HepG2 (cell line): ENCODE data around the gene PRCD. TPM values are rescaled to one million over a fixed set of nuclear protein-coding genes. Genes with fewer than 3 reads are reported as not detected.

Experiments
- ATAC-seq: fragments of 200-7000 bp; cut with Tn5 transposase; 3 replicates; pipeline ENCODE4 v1.9.1; 2020; ENCODE audit warnings: mild to moderate bottlenecking, moderate library complexity
- BruUV-seq: library from RNA; stranded (reverse); fragments of 400-500 nt; replicated peaks from 2 replicates; lab custom pipeline; 2021; lab: Mats Ljungman, UMichigan
- CTCF ChIA-PET: fragments of 300-600 bp; formaldehyde crosslinking; extraction: SDS; loops from one replicate; lab custom pipeline; 2021; ENCODE audit warnings: low total read pairs, inconsistent platforms, low intra/inter-chr PET ratio; lab: Yijun Ruan, JAX
- POLR2A ChIA-PET: fragments of 350-600 bp; sonication (Branson Sonifier 250); formaldehyde crosslinking; loops from one replicate; lab custom pipeline; 2020; ENCODE audit warnings: antibody characterized with exemption, inconsistent platforms; lab: Yijun Ruan, JAX
- DNase-seq: peaks from one replicate; pipeline ENCODE4 v3.0.0-alpha.2; 2015; ENCODE audit warnings: low spot score
- FAIRE-seq: peaks from 3 replicates; lab custom pipeline; 2011; peaks lifted over from hg19 to GRCh38; lab: Jason Lieb, UNC
- H2AFZ ChIP-seq: one replicate; pipeline ENCODE4 v1.6.1; 2011; ENCODE audit warnings: low read length, inconsistent platforms
- H3K27ac ChIP-seq: fragments of 300-600 bp; 3 replicates; pipeline ENCODE4 v1.8.0; 2011; ENCODE audit warnings: mixed run types, mild to moderate bottlenecking, mixed read lengths, low read length, inconsistent platforms; ENCODE audit not compliant: insufficient read depth; ENCODE audit errors: extremely low read length
- H3K27me3 ChIP-seq, 2 experiments: fragments of 200-600 bp in 1 of 2; 2 replicates in 1 of 2; 3 replicates in 1 of 2; pipeline versions ENCODE4 v1.6.0 to v1.8.0; 2011; ENCODE audit warnings: low read length in 2 of 2, mild to moderate bottlenecking in 2 of 2, moderate library complexity in 2 of 2, inconsistent platforms in 1 of 2; ENCODE audit not compliant: insufficient read depth in 2 of 2, control insufficient read depth in 1 of 2
- H3K36me3 ChIP-seq, 2 experiments: fragments of 200-600 bp in 1 of 2; replicated peaks in 1 of 2; 2 replicates in 1 of 2; 3 replicates in 1 of 2; pipeline versions ENCODE4 v1.5.1 to v1.8.0; 2011; ENCODE audit warnings: low read length in 2 of 2, inconsistent platforms in 1 of 2; ENCODE audit not compliant: insufficient read depth in 2 of 2, control insufficient read depth in 1 of 2
- H3K4me1 ChIP-seq: 2 replicates; pipeline ENCODE4 v1.5.1; 2012; ENCODE audit warnings: low read length, inconsistent platforms; ENCODE audit not compliant: insufficient read depth
- H3K4me2 ChIP-seq: 2 replicates; pipeline ENCODE4 v1.6.0; 2011; ENCODE audit warnings: low read depth, low read length, inconsistent platforms
- H3K4me3 ChIP-seq, 3 experiments: fragments of 200-600 bp in 1 of 3; sonication (generic), shearing (Covaris generic) in 1 of 3; replicated peaks in 1 of 3; 2 replicates each; pipeline ENCODE4 v1.5.1; 2011 to 2016; ENCODE audit warnings: low read length in 3 of 3, inconsistent platforms in 2 of 3, low read depth in 2 of 3, mild to moderate bottlenecking in 2 of 3, control low read depth in 1 of 3, mixed read lengths in 1 of 3; ENCODE audit not compliant: insufficient read depth in 1 of 3
- H3K79me2 ChIP-seq: one replicate; pipeline ENCODE4 v1.6.1; 2011; ENCODE audit warnings: low read length, inconsistent platforms; ENCODE audit not compliant: insufficient read depth
- H3K9ac ChIP-seq: 2 replicates; pipeline ENCODE4 v1.6.0; 2011; ENCODE audit warnings: mild to moderate bottlenecking, low read depth, low read length, inconsistent platforms; ENCODE audit not compliant: insufficient read depth
- H3K9me3 ChIP-seq: 2 replicates; pipeline ENCODE4 v1.5.1; 2012; ENCODE audit warnings: mild to moderate bottlenecking, low read length
- H4K20me1 ChIP-seq: 2 replicates; pipeline ENCODE4 v1.6.0; 2011; ENCODE audit warnings: inconsistent platforms, mild to moderate bottlenecking, low read length, moderate library complexity; ENCODE audit not compliant: insufficient read depth
- GFI1 ChIP-seq: sonication (generic); formaldehyde crosslinking; IDR thresholded peaks from 2 replicates; pipeline ENCODE4 v1.5.0; 2020; ENCODE audit warnings: missing genetic modification reagents, mild to moderate bottlenecking, borderline replicate concordance
- KDM3A ChIP-seq: IDR thresholded peaks from 2 replicates; pipeline ENCODE4 v1.6.1; 2018; ENCODE audit warnings: low read depth, missing compliant biosample characterization
- MAFF ChIP-seq: IDR thresholded peaks from 2 replicates; pipeline ENCODE4 v1.6.1; 2011; ENCODE audit warnings: low read depth, low read length, improper control_type of control experiment
- MED1 ChIP-seq: sonication (generic); formaldehyde crosslinking; IDR thresholded peaks from 2 replicates; pipeline ENCODE4 v1.4.0; 2020; ENCODE audit warnings: missing genetic modification reagents
- RBFOX2 ChIP-seq: fragments of 200-400 bp; formaldehyde crosslinking; IDR thresholded peaks from 2 replicates; pipeline ENCODE4 v1.6.1; 2017; ENCODE audit warnings: low read depth, mild to moderate bottlenecking, low read length
- ZNF367 ChIP-seq: sonication (generic); formaldehyde crosslinking; IDR thresholded peaks from 2 replicates; pipeline ENCODE4 v1.4.0; 2020; ENCODE audit warnings: missing genetic modification reagents, borderline replicate concordance
- ZNF687 ChIP-seq: sonication (generic); formaldehyde crosslinking; IDR thresholded peaks from 2 replicates; pipeline ENCODE4 v1.5.1; 2020; ENCODE audit warnings: mild to moderate bottlenecking, missing genetic modification reagents, moderate library complexity
- WGBS: methylation state at CpG from one replicate; pipeline ENCODE4 v1.1.6; 2017; ENCODE audit warnings: low lambda C conversion rate; 5-methylcytosine and 5-hydroxymethylcytosine counted together
- in situ Hi-C: cut with HindIII; loops from 2 replicates; pipeline ENCODE4 v1.10.0; 2017; ENCODE audit warnings: low pct_unique_long_range_greater_than_20kb; ENCODE audit not compliant: extremely low pct_ligation_motif_present
- intact Hi-C: fragments of 100-400 bp; cut with micrococcal nuclease; formaldehyde crosslinking; loops from one replicate; pipeline ENCODE4 v1.10.0; 2022; ENCODE audit not compliant: unreplicated experiment
- polyA plus RNA-seq, 8 experiments: library from polyadenylated mRNA; depleted of rRNA in 3 of 8; stranded (reverse) in 7 of 8; unstranded in 1 of 8; fragments of >200 nt; fragmentation: Illumina TruSeq in 4 of 8; extraction: Trizol in 4 of 8; gene quantifications; 2 replicates each; pipeline versions ENCODE4 v1.2.1 to v1.2.3, GENCODE V29; 2011 to 2016; ENCODE audit warnings: low read depth in 4 of 8, missing spikeins in 1 of 8, mixed read lengths in 1 of 8; ENCODE audit not compliant: insufficient read depth in 1 of 8
- total RNA-seq, 5 experiments: library from RNA; depleted of rRNA; stranded (reverse); fragments of >200 nt; fragmentation: Illumina TruSeq; extraction: Trizol; gene quantifications; 2 replicates each; pipeline ENCODE4 v1.2.3, GENCODE V29; 2016; ENCODE audit warnings: low read depth in 1 of 5
- TF ChIP-seq, protein P1 (sequence below): sonication (generic); formaldehyde crosslinking; IDR thresholded peaks from 2 replicates; pipeline ENCODE4 v1.4.0; 2020; ENCODE audit warnings: missing genetic modification reagents

PRCD gene
- total and polyA plus RNA-seq, 2 of the 13 experiments (the other 11 are each of a cell fraction or from before 2014, with no cell fraction given): 0.51 TPM; not detected in 1

GRCh38 chr17:76537578-76538280 is 2.1 kb upstream of the PRCD start, which contains the start of gene CYGB:
Gene CYGB (minus strand): TSS chr17:76537709. CDS start chr17:76537542, 167 bp downstream.
- H3K36me3 ChIP-seq: peaks cover 1 to 5% of the 10 kb centered on the region in 2 experiments; a peak in 2 of 5 replicates
- H3K79me2 ChIP-seq: no peaks in the 10 kb centered on the region
- in situ Hi-C loops: no loop called here
- no TSS peak for BruUV-seq
- CTCF ChIA-PET: no interaction called here
- no peaks in the 10 kb centered on the region for H4K20me1 ChIP-seq
- no peaks in the 10 kb centered on the region for H3K9me3 ChIP-seq
- no peak within 1 kb of the TSS for H3K4me3 ChIP-seq
- 98% methylated on average over 88 of the region's 95 CpGs for WGBS
- DNase-seq (no peak), ATAC-seq (no peak), FAIRE-seq (no peak)
- H3K27ac ChIP-seq: no peak within 1 kb of the TSS
- TF ChIP-seq RBFOX2: 0 out of 2 replicates have a peak, but pooled peaks have one; percentile 17
- no peak for TF ChIP-seq MAFF
- TF ChIP-seq GFI1 (CRISPR knock-in tag): no peak
- TF ChIP-seq MED1 (CRISPR knock-in tag): no peak
- TF ChIP-seq ZNF367 (CRISPR knock-in tag): no peak
- TF ChIP-seq KDM3A (CRISPR knock-in tag): no peak
- no peak within 1 kb of the TSS for H2AFZ ChIP-seq
- H3K9ac ChIP-seq: no peak within 1 kb of the TSS
- H3K4me1 ChIP-seq: peaks cover 39% of the 10 kb centered on the region
- intact Hi-C loops: no loop called here
- no peaks in the 10 kb centered on the region for H3K27me3 ChIP-seq
- POLR2A ChIA-PET: interaction anchor here (2.0 kb wide), 1 partner anchor 10 kb away, joined by 6 read pairs; no protein-coding TSS in a partner anchor
- H3K4me2 ChIP-seq: no peak within 1 kb of the TSS

- Histone ChIP-seq H3K4me2 (no peak overlapping the region), H3K9me3 (no peaks in the 10 kb centered on the region), H3K9ac (no peak overlapping the region), H3K79me2 (no peaks in the 10 kb centered on the region), H4K20me1 (no peaks in the 10 kb centered on the region), H3K4me3 (no peak overlapping the region), H2AFZ (no peak overlapping the region), H3K27ac (no peak overlapping the region), H3K4me1 (peaks cover 33% of the 10 kb centered on the region), H3K27me3 (no peaks in the 10 kb centered on the region), H3K36me3 (peaks cover 1 to 5% of the 10 kb centered on the region in 2 experiments; a peak in 2 of 5 replicates)
- in situ Hi-C loops (no loop called here), intact Hi-C loops (no loop called here)
- ATAC-seq: peak; percentile 5; the same call in 1 of the 3 replicates
- CTCF ChIA-PET: no interaction called here
- BruUV-seq: no TSS peak
- no peak for DNase-seq
- POLR2A ChIA-PET: interaction anchor here (2.6 kb wide), 1 partner anchor 14 kb away, joined by 13 read pairs; no protein-coding TSS in a partner anchor
- WGBS: 96% methylated on average over 36 of the region's 37 CpGs
- no peak for FAIRE-seq
- TF ChIP-seq, protein P1, sequence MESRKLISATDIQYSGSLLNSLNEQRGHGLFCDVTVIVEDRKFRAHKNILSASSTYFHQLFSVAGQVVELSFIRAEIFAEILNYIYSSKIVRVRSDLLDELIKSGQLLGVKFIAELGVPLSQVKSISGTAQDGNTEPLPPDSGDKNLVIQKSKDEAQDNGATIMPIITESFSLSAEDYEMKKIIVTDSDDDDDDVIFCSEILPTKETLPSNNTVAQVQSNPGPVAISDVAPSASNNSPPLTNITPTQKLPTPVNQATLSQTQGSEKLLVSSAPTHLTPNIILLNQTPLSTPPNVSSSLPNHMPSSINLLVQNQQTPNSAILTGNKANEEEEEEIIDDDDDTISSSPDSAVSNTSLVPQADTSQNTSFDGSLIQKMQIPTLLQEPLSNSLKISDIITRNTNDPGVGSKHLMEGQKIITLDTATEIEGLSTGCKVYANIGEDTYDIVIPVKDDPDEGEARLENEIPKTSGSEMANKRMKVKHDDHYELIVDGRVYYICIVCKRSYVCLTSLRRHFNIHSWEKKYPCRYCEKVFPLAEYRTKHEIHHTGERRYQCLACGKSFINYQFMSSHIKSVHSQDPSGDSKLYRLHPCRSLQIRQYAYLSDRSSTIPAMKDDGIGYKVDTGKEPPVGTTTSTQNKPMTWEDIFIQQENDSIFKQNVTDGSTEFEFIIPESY: 0 out of 2 replicates have a peak, but pooled peaks have one; percentile 22
- TF ChIP-seq ZNF687 (CRISPR knock-in tag): peak; percentile 15; the same call in 1 of the 2 replicates
These were observed 1.4 kb upstream of the PRCD start for GRCh38 chr17:76538281-76538931.
